NCI-H524 (cell line): ENCODE data around the gene CTU2.
"Not testable (repeated sequence)": the region's sequence is repeated elsewhere in the genome, so short reads cannot be mapped to it uniquely, and the experiment has no call there.

Experiments used
- DNase-seq, 2 experiments: peaks; one replicate each; lab custom pipeline; 2025; lab: John Stamatoyannopoulos, UW

Gene CTU2

GRCh38 chr16:88706229-88706964 is at the start of gene CTU2, which contains the start of gene RNF166:
TSS of gene CTU2 (plus strand) at chr16:88706503. CDS start at chr16:88706531, 28 bp downstream.
TSS of gene RNF166 (minus strand) at chr16:88706408. CDS start at chr16:88706325, 83 bp downstream.
- peak; percentile 78 to 82 for DNase-seq

- no peak for DNase-seq
Observed at GRCh38 chr16:88657371-88657770, 48.9 kb upstream of the CTU2 start.

GRCh38 chr16:88658714-88659113 is 47.6 kb upstream of the CTU2 start:
- DNase-seq = no peak

- peak; percentile 19 to 62 for DNase-seq
Observed at GRCh38 chr16:88659160-88659559, 47.1 kb upstream of the CTU2 start.

GRCh38 chr16:88661468-88661867 is 44.8 kb upstream of the CTU2 start:
- no peak for DNase-seq

- DNase-seq = no peak
Observed at GRCh38 chr16:88662222-88662842, 44.0 kb upstream of the CTU2 start.

- DNase-seq = peak; percentile 91 to 99
Observed at GRCh38 chr16:88662843-88663606, 43.3 kb upstream of the CTU2 start, which contains the start of gene MVD. TSS of gene MVD (minus strand) at chr16:88663091. CDS start at chr16:88663080, 11 bp downstream.

- DNase-seq = no peak
Observed at GRCh38 chr16:88665148-88665547, 41.2 kb upstream of the CTU2 start.

GRCh38 chr16:88665570-88665969 is 40.7 kb upstream of the CTU2 start:
- no peak for DNase-seq

- DNase-seq = no peak
Observed at GRCh38 chr16:88667461-88667860, 38.8 kb upstream of the CTU2 start.

- DNase-seq = not testable (repeated sequence)
Observed at GRCh38 chr16:88669493-88669892, 36.8 kb upstream of the CTU2 start.

- no peak for DNase-seq
Observed at GRCh38 chr16:88669980-88670379, 36.3 kb upstream of the CTU2 start.

GRCh38 chr16:88671806-88672205 is 34.5 kb upstream of the CTU2 start:
- no peak for DNase-seq

GRCh38 chr16:88672776-88673175 is 33.5 kb upstream of the CTU2 start:
- peak in 1 of 2 experiments; percentile 65 for DNase-seq

GRCh38 chr16:88673716-88674379 is 32.5 kb upstream of the CTU2 start:
- DNase-seq = no peak

GRCh38 chr16:88676502-88677242 is 29.6 kb upstream of the CTU2 start:
- DNase-seq = no peak

GRCh38 chr16:88677721-88678120 is 28.6 kb upstream of the CTU2 start:
- DNase-seq = no peak

- DNase-seq = no peak
Observed at GRCh38 chr16:88678224-88678979, 27.9 kb upstream of the CTU2 start.

- no peak for DNase-seq
Observed at GRCh38 chr16:88680554-88681083, 25.7 kb upstream of the CTU2 start.

- DNase-seq = no peak
Observed at GRCh38 chr16:88681084-88681680, 25.1 kb upstream of the CTU2 start.
